MM.1S (cell line): ENCODE results near the gene NPLOC4.

Source experiments
- DNase-seq: peaks from one replicate; pipeline ENCODE4 v3.0.0-alpha.2; 2015
- H2AFZ ChIP-seq: fragments of 300-600 bp; sonication (generic); 2 replicates; pipeline ENCODE4 v1.6.0; 2016; ENCODE audit warnings: antibody characterized with exemption, low read length
- H3F3A ChIP-seq: fragments of 300-600 bp; sonication (generic); 2 replicates; pipeline ENCODE4 v1.6.1; 2016; ENCODE audit warnings: mild to moderate bottlenecking, antibody characterized with exemption, low read length, moderate library complexity, mixed read lengths; ENCODE audit not compliant: insufficient read depth
- H3K27ac ChIP-seq: fragments of 300-600 bp; sonication (generic); 2 replicates; pipeline ENCODE4 v1.5.1; 2016; ENCODE audit warnings: mild to moderate bottlenecking, low read length
- H3K27me3 ChIP-seq: fragments of 300-600 bp; sonication (generic); replicated peaks from 2 replicates; pipeline ENCODE4 v1.6.0; 2016; ENCODE audit warnings: low read length; ENCODE audit not compliant: insufficient read depth
- H3K36me3 ChIP-seq: fragments of 300-600 bp; sonication (generic); replicated peaks from 2 replicates; pipeline ENCODE4 v1.6.1; 2016; ENCODE audit warnings: mild to moderate bottlenecking, low read length, mixed read lengths; ENCODE audit not compliant: insufficient read depth
- H3K4me1 ChIP-seq: fragments of 300-600 bp; sonication (generic); 2 replicates; pipeline ENCODE4 v1.6.1; 2016; ENCODE audit warnings: low read length, mixed read lengths
- H3K4me2 ChIP-seq: fragments of 300-600 bp; sonication (generic); 2 replicates; pipeline ENCODE4 v1.6.0; 2016; ENCODE audit warnings: low read depth, low read length
- H3K4me3 ChIP-seq: fragments of 300-600 bp; sonication (generic); 2 replicates; pipeline ENCODE4 v1.5.1; 2016; ENCODE audit warnings: low read length, mixed read lengths
- H3K79me2 ChIP-seq: fragments of 300-600 bp; sonication (generic); 2 replicates; pipeline ENCODE4 v1.6.1; 2016; ENCODE audit warnings: mixed run types, low read length, mixed read lengths
- H3K9ac ChIP-seq: fragments of 300-600 bp; sonication (generic); 2 replicates; pipeline ENCODE4 v1.6.1; 2016; ENCODE audit warnings: low read length, mixed read lengths
- H3K9me2 ChIP-seq: fragments of 300-600 bp; sonication (generic); replicated peaks from 2 replicates; pipeline ENCODE4 v1.6.1; 2016; ENCODE audit warnings: mild to moderate bottlenecking, low read length, mixed read lengths; ENCODE audit not compliant: insufficient read depth
- H3K9me3 ChIP-seq: fragments of 300-600 bp; sonication (generic); replicated peaks from 2 replicates; pipeline ENCODE4 v1.6.1; 2016; ENCODE audit warnings: mild to moderate bottlenecking, low read length, mixed read lengths; ENCODE audit not compliant: insufficient read depth
- H4K20me1 ChIP-seq: fragments of 300-600 bp; sonication (generic); 2 replicates; pipeline ENCODE4 v1.6.1; 2016; ENCODE audit warnings: mild to moderate bottlenecking, low read length, moderate library complexity, mixed read lengths; ENCODE audit not compliant: insufficient read depth
- EZH2 ChIP-seq: fragments of 300-600 bp; sonication (generic); optimal IDR thresholded peaks from 2 replicates; pipeline ENCODE3; 2017; ENCODE audit warnings: low read depth, mild to moderate bottlenecking, antibody characterized with exemption, low read length, mixed read lengths
- EZH2phosphoT487 ChIP-seq: fragments of 300-600 bp; sonication (generic); IDR thresholded peaks from 2 replicates; pipeline ENCODE4 v1.6.1; 2018; ENCODE audit warnings: antibody characterized with exemption, low read length
- TF ChIP-seq, protein P1 (sequence below): fragments of 300-600 bp; sonication (generic); IDR thresholded peaks from 2 replicates; pipeline ENCODE4 v1.5.1; 2016; ENCODE audit warnings: antibody characterized with exemption, low read length, mixed read lengths

The NPLOC4 gene

DNA sequence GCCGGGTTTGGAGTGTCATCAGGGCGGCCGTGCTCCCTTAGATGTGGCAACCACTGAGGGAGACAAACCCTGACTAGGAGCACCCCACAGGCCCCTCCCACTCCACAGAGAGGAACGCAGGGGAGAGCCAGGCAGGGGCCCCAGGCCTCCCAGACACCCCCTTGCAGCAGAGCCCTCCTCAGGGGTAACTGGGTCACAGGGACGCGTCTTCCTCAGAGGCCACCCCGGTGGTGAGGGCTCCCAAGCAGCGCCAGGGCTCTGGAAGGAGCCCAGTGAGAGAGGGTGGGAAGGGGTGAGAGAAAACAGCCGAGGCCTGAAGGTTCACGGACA lies 97.4 kb downstream of the NPLOC4 start:
- H3K27me3 ChIP-seq = no peaks in the 10 kb centered on the region
- H3K9me2 ChIP-seq = no peaks in the 10 kb centered on the region
- no peak overlapping the region for H2AFZ ChIP-seq
- H3K4me2 ChIP-seq = no peak overlapping the region
- H3K9me3 ChIP-seq = no peaks in the 10 kb centered on the region
- no peaks in the 10 kb centered on the region for H3K36me3 ChIP-seq
- no peaks in the 10 kb centered on the region for H4K20me1 ChIP-seq
- no peak overlapping the region for H3K9ac ChIP-seq
- no peak overlapping the region for H3K27ac ChIP-seq
- no peak for DNase-seq
- no peaks in the 10 kb centered on the region for H3K4me1 ChIP-seq
- H3K79me2 ChIP-seq = no peaks in the 10 kb centered on the region
- H3F3A ChIP-seq = no peaks in the 10 kb centered on the region
- no peak overlapping the region for H3K4me3 ChIP-seq
- TF ChIP-seq, protein P1, sequence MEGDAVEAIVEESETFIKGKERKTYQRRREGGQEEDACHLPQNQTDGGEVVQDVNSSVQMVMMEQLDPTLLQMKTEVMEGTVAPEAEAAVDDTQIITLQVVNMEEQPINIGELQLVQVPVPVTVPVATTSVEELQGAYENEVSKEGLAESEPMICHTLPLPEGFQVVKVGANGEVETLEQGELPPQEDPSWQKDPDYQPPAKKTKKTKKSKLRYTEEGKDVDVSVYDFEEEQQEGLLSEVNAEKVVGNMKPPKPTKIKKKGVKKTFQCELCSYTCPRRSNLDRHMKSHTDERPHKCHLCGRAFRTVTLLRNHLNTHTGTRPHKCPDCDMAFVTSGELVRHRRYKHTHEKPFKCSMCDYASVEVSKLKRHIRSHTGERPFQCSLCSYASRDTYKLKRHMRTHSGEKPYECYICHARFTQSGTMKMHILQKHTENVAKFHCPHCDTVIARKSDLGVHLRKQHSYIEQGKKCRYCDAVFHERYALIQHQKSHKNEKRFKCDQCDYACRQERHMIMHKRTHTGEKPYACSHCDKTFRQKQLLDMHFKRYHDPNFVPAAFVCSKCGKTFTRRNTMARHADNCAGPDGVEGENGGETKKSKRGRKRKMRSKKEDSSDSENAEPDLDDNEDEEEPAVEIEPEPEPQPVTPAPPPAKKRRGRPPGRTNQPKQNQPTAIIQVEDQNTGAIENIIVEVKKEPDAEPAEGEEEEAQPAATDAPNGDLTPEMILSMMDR = no peak
- TF ChIP-seq EZH2 (no peak), EZH2phosphoT487 (no peak)

DNA sequence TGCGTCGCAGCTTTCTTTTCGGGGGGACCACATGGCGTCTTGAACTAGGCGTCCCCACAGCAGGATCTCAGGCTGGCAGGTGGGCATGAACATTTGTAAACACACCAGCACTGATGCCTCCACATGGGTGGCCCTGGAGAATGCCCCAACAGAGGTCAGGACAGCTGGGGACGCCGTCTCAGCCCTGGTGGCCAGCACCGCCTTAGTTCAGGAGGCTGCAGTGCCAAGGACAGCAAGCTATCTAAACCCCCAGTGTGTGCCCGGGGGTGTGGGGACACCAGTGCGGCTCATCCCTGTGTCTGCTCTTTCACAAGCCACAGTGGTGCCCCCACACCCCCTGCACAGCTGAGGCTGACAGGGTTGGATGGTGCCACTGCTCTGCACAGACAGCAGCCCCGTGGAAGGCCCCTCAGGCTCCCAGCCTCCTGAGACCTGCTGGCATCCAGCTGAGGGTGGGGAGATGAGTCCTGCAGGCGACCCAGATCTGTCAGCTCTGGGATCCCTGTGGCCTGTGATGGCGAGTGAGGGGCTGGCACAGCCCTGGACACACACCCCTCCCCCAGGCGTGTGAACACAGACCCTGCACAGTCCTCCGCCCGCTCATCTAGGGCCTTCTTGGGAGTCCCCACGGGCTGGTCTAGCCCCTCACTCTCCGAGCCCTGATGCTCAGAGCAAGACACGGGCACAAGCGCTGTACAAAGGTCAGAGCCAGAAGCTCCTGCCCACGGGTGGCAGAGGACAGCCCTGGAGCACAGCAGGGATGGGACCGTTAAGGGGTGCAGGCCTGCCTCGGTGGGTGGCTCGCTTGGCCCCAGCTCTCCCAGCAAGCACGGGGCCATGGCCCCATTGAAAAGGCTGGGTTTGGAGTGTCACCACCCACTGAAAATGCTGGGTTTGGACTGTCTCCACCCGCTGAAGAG lies 98.0 kb downstream of the NPLOC4 start:
- H3K4me1 ChIP-seq = 0 out of 2 replicates have a peak, but pooled peaks cover 1% of the 10 kb centered on the region
- no peaks in the 10 kb centered on the region for H3K9me3 ChIP-seq
- no peaks in the 10 kb centered on the region for H3F3A ChIP-seq
- H3K9ac ChIP-seq = no peak overlapping the region
- H3K27ac ChIP-seq = no peak overlapping the region
- H3K9me2 ChIP-seq = no peaks in the 10 kb centered on the region
- TF ChIP-seq EZH2phosphoT487 (no peak), EZH2 (no peak)
- TF ChIP-seq, protein P1 = no peak
- no peaks in the 10 kb centered on the region for H3K27me3 ChIP-seq
- H2AFZ ChIP-seq = no peak overlapping the region
- no peak overlapping the region for H3K4me3 ChIP-seq
- H3K36me3 ChIP-seq = no peaks in the 10 kb centered on the region
- no peaks in the 10 kb centered on the region for H4K20me1 ChIP-seq
- DNase-seq = no peak
- no peaks in the 10 kb centered on the region for H3K79me2 ChIP-seq
- H3K4me2 ChIP-seq = no peak overlapping the region

DNA sequence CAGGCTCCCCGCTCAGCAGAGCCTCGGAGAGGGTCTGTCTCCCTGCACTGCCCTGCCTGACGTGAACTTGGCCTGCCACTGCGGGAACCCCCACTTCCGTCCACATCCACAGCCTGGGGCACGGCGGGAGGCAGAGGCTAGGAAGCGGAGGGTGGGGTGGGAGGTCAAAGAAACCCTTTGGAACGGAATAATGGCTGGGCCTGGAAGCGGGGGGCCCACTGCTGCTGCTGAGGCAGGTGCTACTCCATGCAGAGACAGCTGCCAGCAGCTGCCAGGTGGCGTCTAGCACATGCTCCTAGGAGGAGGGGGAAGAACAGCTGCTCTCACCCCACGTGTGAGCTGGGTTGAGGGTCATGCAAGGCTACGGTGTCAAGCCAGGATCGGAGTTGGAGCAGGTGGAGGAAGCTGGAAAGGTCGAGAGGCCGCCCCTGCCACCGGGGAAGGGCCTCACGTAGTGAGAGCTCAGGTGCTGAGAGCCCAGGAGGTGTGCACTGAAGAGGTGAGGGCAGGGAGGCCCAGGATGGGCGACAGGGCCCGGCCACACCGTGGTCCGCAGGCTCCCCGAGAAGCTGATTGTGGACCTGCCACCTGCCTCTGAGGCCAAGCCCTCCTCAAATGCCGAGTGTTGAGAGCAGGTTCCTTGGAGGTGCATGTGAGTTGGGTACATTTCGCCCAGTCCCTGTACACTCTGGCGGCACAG lies 98.9 kb downstream of the NPLOC4 start:
- Histone ChIP-seq H3K27ac (no peak overlapping the region), H3K4me2 (no peak overlapping the region)
- DNase-seq = no peak

More for the DNA sequence above, 98.9 kb downstream of the NPLOC4 start:
- Histone ChIP-seq H4K20me1 (no peaks in the 10 kb centered on the region), H3K36me3 (no peaks in the 10 kb centered on the region), H3K4me3 (no peak overlapping the region), H2AFZ (no peak overlapping the region), H3K9ac (no peak overlapping the region), H3F3A (no peaks in the 10 kb centered on the region), H3K9me2 (no peaks in the 10 kb centered on the region), H3K9me3 (no peaks in the 10 kb centered on the region), H3K27me3 (no peaks in the 10 kb centered on the region), H3K79me2 (no peaks in the 10 kb centered on the region), H3K4me1 (0 out of 2 replicates have a peak, but pooled peaks cover 6% of the 10 kb centered on the region)
- TF ChIP-seq EZH2phosphoT487 = no peak
- TF ChIP-seq EZH2 = no peak
- TF ChIP-seq, protein P1 = no peak; the same call in 1 of the 2 replicates
